GM12891 (cell line): ENCODE measurements around the gene TNFRSF21.

Experiments used
- PAX5 ChIP-seq: IDR thresholded peaks from 2 replicates; pipeline ENCODE4 v1.6.1; 2011; ENCODE audit warnings: low read length, moderate library complexity, mild to moderate bottlenecking; ENCODE audit not compliant: insufficient read depth, severe bottlenecking
- POLR2A ChIP-seq: IDR thresholded peaks from 2 replicates; pipeline ENCODE4 v1.6.1; 2011; ENCODE audit warnings: low read depth, low read length, control low read depth
- POLR2AphosphoS5 ChIP-seq: IDR thresholded peaks from 2 replicates; pipeline ENCODE4 v1.6.1; 2011; ENCODE audit warnings: low read depth, low read length, control low read depth
- SPI1 ChIP-seq: IDR thresholded peaks from 2 replicates; pipeline ENCODE4 v1.6.1; 2011; ENCODE audit warnings: low read depth, low read length, control low read depth
- TAF1 ChIP-seq: IDR thresholded peaks from 2 replicates; pipeline ENCODE4 v1.6.1; 2011; ENCODE audit warnings: low read depth, low read length, control low read depth

DNA sequence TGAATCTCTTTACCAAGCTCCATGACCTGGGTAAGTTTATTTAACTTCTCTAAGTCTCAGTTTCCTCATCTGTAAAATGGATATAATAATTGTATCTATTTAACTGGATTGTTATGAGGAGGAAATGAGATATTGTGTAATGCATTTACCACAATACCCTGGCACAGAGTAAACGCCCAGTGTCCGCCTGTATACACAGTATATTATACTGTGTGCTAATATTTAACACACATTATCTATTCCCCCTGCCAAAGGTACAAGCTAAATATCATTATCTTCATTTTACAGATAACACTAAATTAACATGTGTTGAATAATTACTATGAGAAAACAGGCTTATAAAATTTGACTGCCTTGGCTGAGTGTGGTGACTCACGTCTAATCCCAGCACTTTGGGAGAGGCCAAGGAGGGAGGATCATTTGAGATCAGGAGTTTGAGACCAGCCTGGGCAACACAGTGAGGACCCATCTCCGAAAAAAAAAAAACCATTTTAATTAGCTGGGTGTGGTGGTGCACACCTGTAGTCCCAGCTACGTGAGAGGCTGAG lies 38.7 kb upstream of the TNFRSF21 start:
- no peak for TF ChIP-seq POLR2AphosphoS5
- no peak for TF ChIP-seq POLR2A
- TF ChIP-seq SPI1 = no peak
- TF ChIP-seq TAF1 = no peak
- no peak for TF ChIP-seq PAX5
